ENCODE results near the gene SMNDC1.
"Not testable (repeated sequence)": the region's sequence is repeated elsewhere in the genome, so short reads cannot be mapped to it uniquely, and the experiment has no call there.

Gene SMNDC1

GRCh38 chr10:110254467-110254866, 50.3 kb downstream of the SMNDC1 start:
- H3K4me2 ChIP-seq = no peak overlapping the region
- H3K4me3 ChIP-seq (IDR thresholded peaks at IDR 0.05; ENCODE audit: insufficient read depth, low read depth, low read length) = no peak overlapping the region
- no peaks in the 10 kb centered on the region for H3K27me3 ChIP-seq (ENCODE audit: insufficient read depth, low read depth)
- H2AFZ ChIP-seq (ENCODE audit: low read depth) = no peak overlapping the region
- TF ChIP-seq CTCF (conservative IDR thresholded peaks at IDR 0.05; ENCODE audit: low read depth, low read length) = no peak
- H3K36me3 ChIP-seq (ENCODE audit: insufficient read depth) = no peaks in the 10 kb centered on the region
- 0 out of 2 replicates have a peak, but pooled peaks cover 4% of the 10 kb centered on the region for H3K79me2 ChIP-seq (ENCODE audit: insufficient read depth, low read depth)
- H3K9ac ChIP-seq = no peak overlapping the region
- peaks cover 29% of the 10 kb centered on the region for H3K4me1 ChIP-seq (ENCODE audit: low read depth, poor library complexity, severe bottlenecking)
- H4K20me1 ChIP-seq (ENCODE audit: insufficient read depth) = no peaks in the 10 kb centered on the region
- no peak overlapping the region for H3K27ac ChIP-seq

GRCh38 chr10:110252151-110252550, 52.6 kb downstream of the SMNDC1 start:
- H3K9ac ChIP-seq = no peak overlapping the region
- no peak for TF ChIP-seq CTCF (conservative IDR thresholded peaks at IDR 0.05; ENCODE audit: low read depth, low read length)
- H3K27me3 ChIP-seq (ENCODE audit: insufficient read depth, low read depth) = no peaks in the 10 kb centered on the region
- H3K79me2 ChIP-seq (ENCODE audit: insufficient read depth, low read depth) = 0 out of 2 replicates have a peak, but pooled peaks cover 4% of the 10 kb centered on the region
- no peaks in the 10 kb centered on the region for H4K20me1 ChIP-seq (ENCODE audit: insufficient read depth)
- peaks cover 42% of the 10 kb centered on the region for H3K4me1 ChIP-seq (ENCODE audit: low read depth, poor library complexity, severe bottlenecking)
- H2AFZ ChIP-seq (ENCODE audit: low read depth) = no peak overlapping the region
- no peak overlapping the region for H3K4me2 ChIP-seq
- H3K27ac ChIP-seq = no peak overlapping the region
- H3K36me3 ChIP-seq (ENCODE audit: insufficient read depth) = no peaks in the 10 kb centered on the region
- no peak overlapping the region for H3K4me3 ChIP-seq (IDR thresholded peaks at IDR 0.05; ENCODE audit: insufficient read depth, low read depth, low read length)

- H3K79me2 ChIP-seq (ENCODE audit: insufficient read depth, low read depth); H3K27ac ChIP-seq; H3K9ac ChIP-seq; H3K27me3 ChIP-seq (ENCODE audit: insufficient read depth, low read depth); H4K20me1 ChIP-seq (ENCODE audit: insufficient read depth); H2AFZ ChIP-seq (ENCODE audit: low read depth); H3K4me2 ChIP-seq; H3K36me3 ChIP-seq (ENCODE audit: insufficient read depth); H3K4me3 ChIP-seq (IDR thresholded peaks at IDR 0.05; ENCODE audit: insufficient read depth, low read depth, low read length): not testable (repeated sequence)
- H3K4me1 ChIP-seq (ENCODE audit: low read depth, poor library complexity, severe bottlenecking) = peaks cover 42% of the 10 kb centered on the region
Observed at GRCh38 chr10:110251392-110251791, 53.3 kb downstream of the SMNDC1 start.

GRCh38 chr10:110249489-110249888, 55.2 kb downstream of the SMNDC1 start:
- not testable (repeated sequence) for H3K79me2 ChIP-seq (ENCODE audit: insufficient read depth, low read depth); H3K4me3 ChIP-seq (IDR thresholded peaks at IDR 0.05; ENCODE audit: insufficient read depth, low read depth, low read length); H3K27ac ChIP-seq; H3K27me3 ChIP-seq (ENCODE audit: insufficient read depth, low read depth); H3K9ac ChIP-seq; H2AFZ ChIP-seq (ENCODE audit: low read depth); H4K20me1 ChIP-seq (ENCODE audit: insufficient read depth); H3K36me3 ChIP-seq (ENCODE audit: insufficient read depth)
- Histone ChIP-seq H3K4me1 (ENCODE audit: low read depth, poor library complexity, severe bottlenecking) (peaks cover 38% of the 10 kb centered on the region), H3K4me2 (peak overlapping the region; percentile 10; the same call in 1 of the 2 replicates)

GRCh38 chr10:110247833-110248232, 56.9 kb downstream of the SMNDC1 start:
- H3K9ac ChIP-seq; H3K4me2 ChIP-seq; H3K79me2 ChIP-seq (ENCODE audit: insufficient read depth, low read depth); H3K36me3 ChIP-seq (ENCODE audit: insufficient read depth); H3K4me3 ChIP-seq (IDR thresholded peaks at IDR 0.05; ENCODE audit: insufficient read depth, low read depth, low read length); H2AFZ ChIP-seq (ENCODE audit: low read depth); H4K20me1 ChIP-seq (ENCODE audit: insufficient read depth); H3K27me3 ChIP-seq (ENCODE audit: insufficient read depth, low read depth); H3K27ac ChIP-seq: not testable (repeated sequence)
- peaks cover 28% of the 10 kb centered on the region for H3K4me1 ChIP-seq (ENCODE audit: low read depth, poor library complexity, severe bottlenecking)

GRCh38 chr10:110244550-110244949, 60.2 kb downstream of the SMNDC1 start:
- Histone ChIP-seq H3K4me1 (ENCODE audit: low read depth, poor library complexity, severe bottlenecking) (peaks cover 32% of the 10 kb centered on the region), H3K36me3 (ENCODE audit: insufficient read depth) (no peaks in the 10 kb centered on the region), H3K27me3 (ENCODE audit: insufficient read depth, low read depth) (no peaks in the 10 kb centered on the region), H2AFZ (ENCODE audit: low read depth) (no peak overlapping the region), H3K27ac (no peak overlapping the region), H3K9ac (no peak overlapping the region), H3K4me2 (no peak overlapping the region), H3K4me3 (IDR thresholded peaks at IDR 0.05; ENCODE audit: insufficient read depth, low read depth, low read length) (no peak overlapping the region), H3K79me2 (ENCODE audit: insufficient read depth, low read depth) (peaks cover 18% of the 10 kb centered on the region; the same call in 1 of the 2 replicates), H4K20me1 (ENCODE audit: insufficient read depth) (peaks cover 5% of the 10 kb centered on the region; the same call in 1 of the 2 replicates)
- TF ChIP-seq CTCF (conservative IDR thresholded peaks at IDR 0.05; ENCODE audit: low read depth, low read length) = no peak
